NCI-H446 (cell line): ENCODE measurements around the gene PFKL.

Source experiments
- DNase-seq, 2 experiments: peaks; one replicate each; lab custom pipeline; 2025; lab: John Stamatoyannopoulos, UW

PFKL gene

DNA sequence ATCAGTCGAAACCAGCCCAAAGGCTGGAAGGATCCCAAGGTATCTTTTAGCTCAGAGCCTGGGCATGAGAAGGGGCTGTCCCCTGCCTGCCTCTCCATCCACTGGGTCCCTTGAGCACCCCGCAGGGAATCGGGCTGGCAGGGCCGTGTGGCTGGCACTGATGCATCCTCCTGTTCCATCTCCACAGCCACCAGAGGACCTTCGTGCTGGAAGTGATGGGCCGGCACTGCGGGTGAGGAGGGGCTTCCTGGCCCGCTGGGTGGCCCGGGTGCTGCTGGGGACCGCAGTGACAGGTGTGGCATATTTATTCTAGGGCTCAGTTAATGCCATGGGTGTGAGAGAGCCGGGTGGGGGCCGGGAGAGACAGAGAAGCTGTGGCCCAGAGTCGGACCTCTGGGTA, 13.6 kb downstream of the PFKL start:
- DNase-seq = no peak

- no peak for DNase-seq
Measured at GRCh38 chr21:44314128-44314527, 14.3 kb downstream of the PFKL start.

- no peak for DNase-seq
Measured at GRCh38 chr21:44314561-44314960, 14.7 kb downstream of the PFKL start.

GRCh38 chr21:44315691-44316203, 15.9 kb downstream of the PFKL start:
- no peak for DNase-seq

DNA sequence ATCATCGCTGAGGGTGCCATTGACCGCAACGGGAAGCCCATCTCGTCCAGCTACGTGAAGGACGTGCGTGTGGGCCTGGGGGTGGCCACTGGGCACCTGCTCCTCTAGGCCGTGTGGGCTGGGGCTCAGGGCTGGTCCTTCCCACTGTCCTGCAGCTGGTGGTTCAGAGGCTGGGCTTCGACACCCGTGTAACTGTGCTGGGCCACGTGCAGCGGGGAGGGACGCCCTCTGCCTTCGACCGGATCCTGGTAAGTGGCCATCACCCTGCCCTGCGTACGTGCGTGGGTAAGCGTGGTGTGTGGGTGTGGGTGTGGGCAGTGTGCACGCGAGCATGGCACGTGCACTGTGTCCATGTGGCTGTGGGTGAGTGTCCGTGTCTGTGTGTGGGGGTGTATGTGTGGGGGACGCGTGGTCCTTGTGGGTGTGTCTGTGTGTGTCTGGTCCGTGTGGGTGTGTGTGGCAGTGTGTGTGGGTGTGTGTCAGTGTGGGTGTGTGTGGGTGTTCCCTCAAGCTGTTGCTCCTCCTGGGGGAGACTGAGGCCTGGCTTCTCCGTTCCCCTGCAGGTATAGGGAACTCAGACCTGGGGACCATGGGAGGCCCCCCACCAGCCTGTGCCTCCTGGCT, 16.5 kb downstream of the PFKL start:
- DNase-seq = no peak

- DNase-seq = no peak
Measured at GRCh38 chr21:44317241-44317782, 17.5 kb downstream of the PFKL start.

DNA sequence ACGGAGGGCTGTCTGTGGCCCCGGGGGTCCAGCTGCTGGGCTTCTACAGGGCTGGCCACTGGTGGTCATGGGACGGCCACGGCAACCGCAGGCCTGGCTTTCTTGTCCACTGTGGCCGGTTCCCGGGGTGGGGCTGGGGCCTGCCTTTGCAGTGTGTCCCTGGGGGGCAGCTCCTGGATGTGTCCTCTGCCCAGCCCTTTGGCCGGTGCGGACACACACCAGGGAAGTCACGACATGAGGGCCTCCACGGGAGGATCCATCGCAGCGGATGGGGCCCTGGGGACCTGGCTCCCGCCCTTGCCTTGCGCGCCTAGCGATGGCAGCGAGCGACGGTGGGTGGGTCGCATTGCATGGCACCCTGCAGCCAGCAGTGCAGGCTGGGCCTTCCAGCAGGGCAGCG, 18.0 kb downstream of the PFKL start:
- no peak for DNase-seq

DNA sequence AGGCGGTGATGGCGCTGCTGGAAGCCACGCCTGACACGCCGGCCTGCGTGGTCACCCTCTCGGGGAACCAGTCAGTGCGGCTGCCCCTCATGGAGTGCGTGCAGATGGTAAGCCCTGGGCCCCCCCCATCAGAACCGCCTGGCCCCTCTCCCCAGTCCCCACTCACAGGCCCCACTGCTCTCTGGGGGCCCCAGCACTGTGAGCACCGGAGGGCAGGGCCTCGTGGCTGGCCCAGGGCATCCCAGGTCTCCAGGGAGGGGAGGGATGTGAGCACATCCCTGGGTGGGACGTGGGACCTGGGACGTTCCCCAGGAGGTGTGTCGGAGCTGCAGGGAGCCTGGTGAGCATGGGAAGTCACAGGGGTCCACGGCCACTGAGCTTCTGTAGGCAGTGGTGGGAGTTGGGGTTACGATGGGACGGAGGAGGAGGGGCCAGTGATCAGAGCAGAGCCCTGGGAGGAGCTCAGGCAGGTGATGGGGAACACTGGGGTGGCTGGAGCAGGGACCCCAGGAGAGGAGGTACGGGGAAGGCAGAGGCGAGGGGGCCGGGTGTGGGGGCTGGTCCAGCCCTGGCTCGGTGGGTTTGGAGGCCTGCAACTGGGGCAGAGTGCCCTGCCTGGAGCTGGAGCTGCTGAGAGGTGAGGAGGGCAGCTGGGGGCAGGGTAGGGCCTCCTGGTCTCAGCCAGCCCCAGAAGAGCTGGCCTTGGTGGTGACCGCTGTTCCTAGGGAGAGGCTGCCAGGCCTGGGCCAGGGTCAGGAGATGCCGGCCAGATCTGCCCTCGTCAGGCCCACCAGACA, 18.8 kb downstream of the PFKL start:
- no peak for DNase-seq

DNA sequence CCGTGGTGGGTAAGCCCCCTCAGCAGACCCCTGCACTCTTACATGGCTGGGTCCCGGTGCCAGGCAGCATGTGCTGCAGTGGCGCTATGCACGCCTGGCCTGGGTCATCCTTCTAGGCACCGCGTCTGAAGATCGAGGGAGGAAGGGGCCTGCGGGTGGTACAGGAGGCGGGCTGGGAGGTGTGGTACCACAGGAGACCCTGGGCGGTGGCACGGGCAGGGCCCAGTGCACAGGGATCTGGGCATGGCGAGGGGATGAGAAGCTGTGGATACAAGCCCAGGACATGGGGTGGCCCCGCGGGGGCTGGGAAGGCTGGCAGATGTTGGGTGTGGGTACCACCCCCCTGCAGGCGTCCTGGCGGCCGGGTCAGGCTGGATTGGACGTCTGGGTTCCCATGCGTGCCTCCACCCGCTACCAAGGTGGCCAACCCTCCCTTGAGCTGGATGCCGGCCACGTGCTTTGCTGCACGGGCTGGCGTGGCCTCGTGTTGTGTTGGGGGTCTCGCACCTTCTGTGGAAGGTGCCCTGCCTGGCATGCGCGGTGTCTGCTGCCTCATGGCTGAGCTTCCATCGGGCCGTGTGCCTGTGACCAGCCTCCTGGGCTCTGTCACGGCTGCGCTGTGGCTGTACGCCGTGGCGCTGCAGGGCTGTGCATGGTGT, 19.7 kb downstream of the PFKL start:
- DNase-seq = no peak

- no peak for DNase-seq
Measured at GRCh38 chr21:44320847-44321246, 21.0 kb downstream of the PFKL start.

- DNase-seq = no peak
Measured at GRCh38 chr21:44321846-44322450, 22.1 kb downstream of the PFKL start.

- DNase-seq = no peak
Measured at GRCh38 chr21:44322621-44323325, 22.9 kb downstream of the PFKL start.

- no peak for DNase-seq
Measured at GRCh38 chr21:44323591-44323990, 23.7 kb downstream of the PFKL start.

DNA sequence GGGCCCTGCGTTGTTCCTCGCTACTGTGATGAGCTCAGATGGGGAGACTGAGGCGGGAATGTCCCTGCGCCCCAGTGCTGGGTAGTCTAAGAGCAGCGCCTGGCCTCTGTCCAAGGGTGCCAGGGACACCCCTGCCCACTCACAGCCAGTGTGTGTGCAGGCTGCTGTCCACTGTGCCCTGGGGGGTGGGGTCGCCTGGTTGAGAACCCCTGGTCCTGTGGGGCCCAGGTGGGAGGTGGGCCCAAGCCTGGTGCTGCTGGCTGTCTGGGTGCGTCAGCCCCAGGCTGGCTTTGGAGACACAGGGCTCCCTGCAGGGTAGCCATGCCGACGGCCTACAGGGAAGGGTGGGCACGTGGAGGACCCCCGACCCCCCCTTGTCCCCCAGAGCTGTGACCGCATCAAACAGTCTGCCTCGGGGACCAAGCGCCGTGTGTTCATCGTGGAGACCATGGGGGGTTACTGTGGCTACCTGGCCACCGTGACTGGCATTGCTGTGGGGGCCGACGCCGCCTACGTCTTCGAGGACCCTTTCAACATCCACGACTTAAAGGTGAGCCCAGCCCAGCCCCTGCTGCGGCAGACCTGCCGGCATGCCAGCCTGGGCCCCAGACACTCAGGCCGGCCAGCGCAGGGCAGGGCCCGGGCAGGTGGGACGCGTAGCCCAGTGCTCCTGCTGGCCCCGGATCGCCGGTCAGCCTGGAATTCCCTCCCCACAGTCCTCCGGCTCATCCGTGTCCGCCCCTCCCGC, 24.4 kb downstream of the PFKL start:
- DNase-seq = no peak

GRCh38 chr21:44324854-44325107, 24.9 kb downstream of the PFKL start:
- DNase-seq = no peak

DNA sequence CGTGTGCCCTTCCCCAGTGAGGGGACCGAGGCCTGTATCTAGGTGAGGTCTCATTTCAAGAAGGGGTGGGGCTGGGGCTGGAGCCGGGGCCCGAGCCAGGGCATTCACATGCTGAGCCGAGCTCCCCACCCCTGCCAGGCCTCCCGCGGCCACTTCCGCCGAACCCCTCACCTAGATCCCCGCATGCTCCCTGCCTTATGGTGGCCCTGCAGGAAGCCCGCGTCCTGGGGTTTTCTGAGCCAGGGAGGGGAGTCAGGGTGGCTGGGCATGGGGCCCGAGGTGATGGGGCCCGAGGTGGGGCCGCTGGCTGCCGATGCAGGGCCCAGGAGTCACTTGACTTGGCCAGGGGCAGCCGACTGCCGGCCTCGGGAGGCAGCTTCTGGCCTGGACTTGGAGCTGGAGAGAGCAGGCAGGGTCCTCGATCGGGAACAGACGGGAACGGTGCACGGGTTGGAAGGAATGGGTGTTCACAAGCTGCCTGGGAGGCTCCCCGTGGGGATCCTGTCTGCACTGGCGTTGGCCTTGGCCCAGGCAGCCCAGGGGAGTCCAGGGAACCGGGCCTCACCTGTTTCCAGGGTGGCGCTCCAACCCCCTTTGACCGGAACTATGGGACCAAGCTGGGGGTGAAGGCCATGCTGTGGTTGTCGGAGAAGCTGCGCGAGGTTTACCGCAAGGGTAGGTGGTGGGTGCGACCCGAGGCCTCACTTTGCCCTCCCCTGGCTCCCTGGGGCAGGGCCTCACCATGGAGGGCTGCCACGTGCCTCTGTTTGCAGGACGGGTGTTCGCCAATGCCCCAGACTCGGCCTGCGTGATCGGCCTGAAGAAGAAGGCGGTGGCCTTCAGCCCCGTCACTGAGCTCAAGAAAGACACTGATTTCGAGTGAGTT, 25.8 kb downstream of the PFKL start:
- DNase-seq = no peak

GRCh38 chr21:44326272-44326647, 26.4 kb downstream of the PFKL start:
- no peak for DNase-seq

DNA sequence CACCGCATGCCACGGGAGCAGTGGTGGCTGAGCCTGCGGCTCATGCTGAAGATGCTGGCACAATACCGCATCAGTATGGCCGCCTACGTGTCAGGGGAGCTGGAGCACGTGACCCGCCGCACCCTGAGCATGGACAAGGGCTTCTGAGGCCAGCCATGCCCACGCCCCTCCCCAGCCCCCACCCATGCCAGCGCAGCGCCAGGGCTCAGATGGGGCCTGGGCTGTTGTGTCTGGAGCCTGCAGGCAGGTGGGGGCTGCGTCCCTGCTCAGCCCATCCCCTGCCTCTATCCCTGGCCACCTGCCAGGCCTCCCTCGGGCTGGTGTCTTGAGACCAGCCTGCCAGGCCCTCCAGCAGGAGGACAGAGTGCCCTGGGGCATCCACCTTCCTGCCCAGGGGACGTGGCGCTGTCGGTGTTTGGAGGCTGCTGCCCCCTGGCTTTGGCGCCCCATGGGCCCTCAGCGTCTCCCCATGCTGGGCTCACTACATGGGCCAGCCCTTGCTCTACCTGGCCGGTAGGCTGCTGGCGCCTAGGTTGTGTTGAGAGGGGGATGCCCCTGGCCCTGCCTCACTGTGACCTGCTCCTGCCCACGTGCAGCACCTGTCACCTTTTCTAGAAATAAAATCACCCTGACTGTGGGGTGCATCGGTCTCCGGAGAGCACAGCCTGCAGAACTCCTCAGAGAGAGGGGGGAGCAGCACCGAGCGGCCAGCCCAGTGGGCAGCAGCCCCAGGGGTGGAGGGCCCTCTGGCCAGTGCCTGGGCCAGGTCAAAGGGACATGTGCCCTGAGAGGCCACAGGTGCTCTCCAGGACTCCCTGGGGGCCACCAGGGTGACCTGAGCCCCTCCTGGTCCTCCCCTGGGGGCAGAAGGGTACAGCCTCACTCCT, 27.1 kb downstream of the PFKL start:
- no peak for DNase-seq

GRCh38 chr21:44327603-44327974, 27.7 kb downstream of the PFKL start:
- DNase-seq = no peak
